Upper lobe of left lung (tissue), 4 donors: ENCODE results near the gene PLVAP.

ENCODE experiments used
- EP300 ChIP-seq, 4 donors: sonication (generic); formaldehyde crosslinking; IDR thresholded peaks; one replicate each; pipeline ENCODE4 v1.5.1; 2017; ENCODE audit warnings: antibody characterized with exemption in 4 of 4, control low read depth in 2 of 4
- POLR2A ChIP-seq, 4 donors: fragments of 450-650 bp; IDR thresholded peaks; one replicate each; pipeline ENCODE4 v1.5.1; 2016 to 2017; ENCODE audit warnings: antibody characterized with exemption in 4 of 4, mild to moderate bottlenecking in 2 of 4
- POLR2AphosphoS5 ChIP-seq, 2 donors: sonication (generic); formaldehyde crosslinking; IDR thresholded peaks; one replicate each; pipeline ENCODE4 v1.5.1; 2017; ENCODE audit warnings: antibody characterized with exemption in 2 of 2
- TF ChIP-seq, protein P1 (sequence below), 6 experiments: fragments of 450-650 bp in 4 of 6; fragments of 200-600 bp in 2 of 6; sonication (generic) in 2 of 6; IDR thresholded peaks; one replicate each; pipeline ENCODE4 v1.5.1; 2016 to 2019; ENCODE audit warnings: antibody characterized with exemption in 6 of 6

DNA sequence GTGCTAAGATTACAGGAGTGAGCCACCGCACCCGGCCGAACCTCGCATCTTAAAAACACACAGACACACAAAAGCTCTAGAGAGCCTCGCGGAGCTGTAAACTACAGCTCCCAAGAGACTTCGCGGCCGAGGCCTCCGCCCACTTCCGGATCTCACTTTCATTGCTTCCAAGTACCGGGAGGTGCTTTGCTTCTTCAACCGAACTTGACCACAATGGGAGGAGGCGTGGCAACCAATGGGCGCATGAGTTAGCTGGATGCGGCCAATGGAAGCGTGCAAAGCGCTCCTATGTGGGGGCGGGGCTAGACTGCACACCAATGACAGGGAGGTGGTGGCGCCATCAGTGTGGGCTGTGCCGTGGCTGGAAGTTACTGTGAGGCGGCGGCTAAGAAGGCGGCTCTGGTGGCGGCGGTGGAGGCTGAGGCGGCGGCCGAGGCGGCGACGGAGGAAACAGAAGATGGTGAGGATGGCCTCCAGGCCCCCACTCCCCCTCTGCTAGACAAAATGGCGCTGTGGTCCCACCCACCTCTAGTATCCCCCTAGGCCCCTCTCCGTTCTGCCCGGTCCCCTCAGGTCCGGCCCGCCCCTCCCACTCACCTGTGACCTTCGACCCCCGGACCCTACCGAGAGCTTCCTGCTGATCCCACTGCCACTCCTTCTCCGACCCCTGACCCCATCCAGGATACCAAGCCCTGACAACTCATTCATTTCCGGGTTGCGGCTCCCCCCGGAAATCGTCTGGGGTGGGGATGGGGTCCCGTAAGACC, 67.8 kb downstream of the PLVAP start, which contains the start of gene DDA1:
- TF ChIP-seq, protein P1, sequence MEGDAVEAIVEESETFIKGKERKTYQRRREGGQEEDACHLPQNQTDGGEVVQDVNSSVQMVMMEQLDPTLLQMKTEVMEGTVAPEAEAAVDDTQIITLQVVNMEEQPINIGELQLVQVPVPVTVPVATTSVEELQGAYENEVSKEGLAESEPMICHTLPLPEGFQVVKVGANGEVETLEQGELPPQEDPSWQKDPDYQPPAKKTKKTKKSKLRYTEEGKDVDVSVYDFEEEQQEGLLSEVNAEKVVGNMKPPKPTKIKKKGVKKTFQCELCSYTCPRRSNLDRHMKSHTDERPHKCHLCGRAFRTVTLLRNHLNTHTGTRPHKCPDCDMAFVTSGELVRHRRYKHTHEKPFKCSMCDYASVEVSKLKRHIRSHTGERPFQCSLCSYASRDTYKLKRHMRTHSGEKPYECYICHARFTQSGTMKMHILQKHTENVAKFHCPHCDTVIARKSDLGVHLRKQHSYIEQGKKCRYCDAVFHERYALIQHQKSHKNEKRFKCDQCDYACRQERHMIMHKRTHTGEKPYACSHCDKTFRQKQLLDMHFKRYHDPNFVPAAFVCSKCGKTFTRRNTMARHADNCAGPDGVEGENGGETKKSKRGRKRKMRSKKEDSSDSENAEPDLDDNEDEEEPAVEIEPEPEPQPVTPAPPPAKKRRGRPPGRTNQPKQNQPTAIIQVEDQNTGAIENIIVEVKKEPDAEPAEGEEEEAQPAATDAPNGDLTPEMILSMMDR (IDR thresholded peaks at IDR 0.05) = peak in 1 of 6 experiments; percentile 13
- peak in 3 of 4 donors; percentile 19 to 78 (median 40) for TF ChIP-seq POLR2A (IDR thresholded peaks at IDR 0.05)
- peak; percentile 69 to 77 for TF ChIP-seq POLR2AphosphoS5 (IDR thresholded peaks at IDR 0.05)
- no peak for TF ChIP-seq EP300 (IDR thresholded peaks at IDR 0.05)
